Myocyte (in vitro differentiated cells): Measurements from ENCODE around the gene LGR4. TPM values are rescaled to one million over a fixed set of nuclear protein-coding genes. Genes with fewer than 3 reads are reported as not detected.

Source experiments
- microRNA-seq: library from miRNA; unstranded; fragments of <30 nt; microRNA quantifications from one replicate; pipeline ENCODE4, GENCODE V29; 2016
- total RNA-seq: library from RNA; depleted of rRNA; stranded (reverse); fragments of >200 nt; gene quantifications from 2 replicates; pipeline ENCODE4 v1.2.3, GENCODE V29; 2014

The LGR4 gene
- total RNA-seq, 1 donor from 2014 or later, result 17.7 TPM

Small RNAs within 50 kb of the gene (microRNA-seq; reads per million reads assigned to microRNA genes)
- gene MIR8087, result not detected

Other genes with a start within 250 kb of the LGR4 start
- gene CCDC34, start 109.6 kb downstream of the LGR4 start, total RNA-seq, result 3.0 and 3.5 TPM in 2 replicates
- gene LIN7C, start 34.0 kb upstream of the LGR4 start, total RNA-seq, result 30.8 and 53.0 TPM in 2 replicates
- gene BDNF, start 227.7 kb upstream of the LGR4 start, total RNA-seq, result 2.8 and 4.5 TPM in 2 replicates